A375 (cell line): ENCODE data around the gene RIMBP2. TPM values are rescaled to one million over a fixed set of nuclear protein-coding genes. Genes with fewer than 3 reads are reported as not detected.

Experiments
- total RNA-seq: library from RNA; depleted of rRNA; stranded (reverse); fragments of >200 nt; shearing (Covaris generic); gene quantifications from 2 replicates; pipeline ENCODE4 v1.2.3, GENCODE V29; 2014; rRNA removed

Gene RIMBP2
- total RNA-seq, result not detected in 2 replicates

DNA sequence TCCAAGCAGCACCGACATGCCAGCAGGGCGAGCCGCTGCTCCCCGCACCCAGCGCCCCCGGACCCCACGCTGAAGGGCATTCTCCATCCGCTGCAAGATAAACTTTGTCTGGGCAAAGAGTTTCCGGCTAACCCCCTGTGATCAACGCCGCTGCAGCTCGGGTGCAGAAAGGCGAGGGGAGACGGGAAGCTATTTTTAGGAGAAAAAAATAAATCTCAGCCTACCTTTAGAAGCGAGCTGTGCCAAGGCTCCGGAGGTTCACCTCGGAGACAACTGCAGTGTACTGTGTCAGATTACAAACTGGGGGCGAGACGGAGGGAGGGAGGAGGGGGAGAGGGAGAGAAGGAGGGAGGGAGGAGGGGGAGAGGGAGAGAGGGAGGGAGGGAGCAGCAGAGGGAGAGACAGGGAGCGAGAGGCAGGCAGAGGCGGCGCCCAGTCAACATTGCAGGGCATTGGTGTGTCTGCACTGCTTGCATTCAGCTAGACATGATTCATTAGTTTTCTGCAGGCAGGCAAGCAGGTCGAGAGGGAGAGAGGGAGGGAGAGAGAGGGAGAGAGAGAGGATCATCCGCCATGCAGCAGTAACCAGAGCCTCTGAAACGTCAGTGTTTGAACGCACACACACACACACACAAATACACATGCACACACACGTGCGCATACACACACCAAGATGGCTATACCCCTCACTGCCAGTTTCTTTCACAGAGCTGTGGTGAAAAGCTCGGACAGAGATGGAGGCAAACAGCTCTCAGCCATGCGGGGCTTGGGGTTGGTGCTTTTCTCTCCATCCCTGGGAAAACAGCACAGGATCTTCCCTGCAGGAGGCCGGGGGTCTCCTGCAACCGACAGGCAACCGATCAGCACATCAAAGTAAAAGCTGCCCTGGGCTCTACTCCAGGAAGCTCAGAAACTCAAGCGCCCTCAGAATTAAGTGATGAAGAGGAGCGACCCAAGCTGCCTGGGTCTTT lies at the start of gene RIMBP2:
TSS of gene RIMBP2 (minus strand) at position 302 of the 971 bp plus-strand sequence. CDS start 237,286 bp downstream, outside the sequence.

Other genes with a start within 250 kb of the RIMBP2 start
- gene STX2, start 123.0 kb upstream of the RIMBP2 start, total RNA-seq, result 11.4 and 14.2 TPM in 2 replicates
- gene RAN, start 155.8 kb upstream of the RIMBP2 start, total RNA-seq, result 1,131 and 1,343 TPM in 2 replicates
- 0.04 and 0.27 TPM in 2 replicates for gene ADGRD1, start 237.6 kb upstream of the RIMBP2 start, total RNA-seq